Left lung (tissue), 10 donors: ENCODE data around the gene DCTN3. TPM values are rescaled to one million over a fixed set of nuclear protein-coding genes. Genes with fewer than 3 reads are reported as not detected.
A peak's percentile ranks its signal among the peaks of the same experiment; 100 is the strongest.
"Not testable (repeated sequence)": the region's sequence is repeated elsewhere in the genome, so short reads cannot be mapped to it uniquely, and the experiment has no call there.

Source experiments
- ATAC-seq: fragments of 200-7000 bp; cut with Tn5 transposase; one replicate; pipeline ENCODE4 v1.9.1; 2020; ENCODE audit warnings: moderate library complexity
- DNase-seq, 4 donors: peaks; one replicate each; pipeline ENCODE4 v3.0.0-alpha.2; 2013 to 2020
- H3K27ac ChIP-seq, 2 donors: fragments of 200-600 bp; sonication (generic) in 1 of 2; one replicate each; pipeline versions ENCODE4 v1.5.0 to v1.8.0; 2020 to 2021
- H3K27me3 ChIP-seq, 2 donors: fragments of 200-600 bp; sonication (generic) in 1 of 2; one replicate each; pipeline versions ENCODE4 v1.5.0 to v1.8.0; 2020 to 2021
- H3K36me3 ChIP-seq, 2 donors: fragments of 200-600 bp; sonication (generic) in 1 of 2; one replicate each; pipeline versions ENCODE4 v1.5.0 to v1.8.0; 2020 to 2021
- H3K4me1 ChIP-seq, 2 donors: fragments of 200-600 bp; one replicate each; pipeline ENCODE4 v1.8.0; 2021
- H3K4me3 ChIP-seq, 2 donors: fragments of 200-600 bp; sonication (generic) in 1 of 2; one replicate each; pipeline versions ENCODE4 v1.5.0 to v1.8.0; 2020 to 2021; ENCODE audit warnings: mild to moderate bottlenecking in 1 of 2
- H3K9me3 ChIP-seq, 2 donors: fragments of 200-600 bp; sonication (generic) in 1 of 2; one replicate each; pipeline versions ENCODE4 v1.5.0 to v1.8.0; 2020 to 2021
- CTCF ChIP-seq, 2 donors: fragments of 200-600 bp; sonication (generic) in 1 of 2; IDR thresholded peaks; one replicate each; pipeline versions ENCODE4 v1.5.0 to v1.8.0; 2021; ENCODE audit warnings: antibody characterized with exemption in 2 of 2
- intact Hi-C, 2 donors: fragments of 100-400 bp; cut with DNase I; formaldehyde crosslinking; loops; one replicate each; pipeline versions ENCODE4 v1.11.2 to v1.14.2; 2022
- polyA plus RNA-seq, 6 donors: library from polyadenylated mRNA; unstranded; fragments of 120-200 nt; gene quantifications; one replicate each; pipeline ENCODE4 v1.2.1, GENCODE V29; 2013; ENCODE audit not compliant: insufficient read length in 6 of 6
- total RNA-seq, 2 donors: library from RNA; stranded (reverse); fragmentation: NEBNext Ultra II Directional; extraction: Animal tissue kit (Norgen Biotek cat#: 25700); gene quantifications; one replicate each; pipeline ENCODE4 v1.2.1, GENCODE V29; 2021
- donor health status: DM: no; HTN: yes; CAD: no.
- donor health status: DM: no; HTN: no; CAD: no.

Gene DCTN3
- total and polyA plus RNA-seq, 8 donors: 69.8 to 111 (median 91.4) TPM

GRCh38 chr9:34647084-34647403 is 26.7 kb upstream of the DCTN3 start:
- peak; percentile 5 for ATAC-seq
- peaks cover 10 to 35% of the 10 kb centered on the region in 2 donors for H3K4me1 ChIP-seq

GRCh38 chr9:34646211-34647083 is 26.2 kb upstream of the DCTN3 start, which contains the start of gene GALT:
TSS of gene GALT (plus strand) at chr9:34646675. CDS start at chr9:34646705, 30 bp downstream.
- peak within 1 kb of the TSS; percentile 78 to 81 for H3K4me3 ChIP-seq
- intact Hi-C loops: no loop called here
- ATAC-seq (peak; percentile 96), DNase-seq (peak; percentile 83 to 99 (median 94))
- peaks cover 9 to 29% of the 10 kb centered on the region in 2 donors for H3K4me1 ChIP-seq
- peaks cover 0 to 22% of the 10 kb centered on the region in 2 donors for H3K36me3 ChIP-seq
- no peaks in the 10 kb centered on the region for H3K27me3 ChIP-seq
- H3K9me3 ChIP-seq: no peaks in the 10 kb centered on the region
- peak; percentile 27 to 43 for TF ChIP-seq CTCF (IDR thresholded peaks at IDR 0.05)
- peak within 1 kb of the TSS; percentile 87 for H3K27ac ChIP-seq

More at GRCh38 chr9:34647084-34647403, 26.7 kb upstream of the DCTN3 start:
- TF ChIP-seq CTCF (IDR thresholded peaks at IDR 0.05): no peak
- peak overlapping the region; percentile 87 for H3K27ac ChIP-seq
- no peak for DNase-seq
- H3K27me3 ChIP-seq: no peaks in the 10 kb centered on the region
- intact Hi-C loops: no loop called here
- H3K9me3 ChIP-seq: no peaks in the 10 kb centered on the region
- H3K4me3 ChIP-seq: peak overlapping the region; percentile 78 to 81
- peaks cover 0 to 22% of the 10 kb centered on the region in 2 donors for H3K36me3 ChIP-seq

- Histone ChIP-seq H3K4me1 (peaks cover 9 to 24% of the 10 kb centered on the region in 2 donors), H3K27ac (no peak overlapping the region), H3K36me3 (peaks cover 0 to 17% of the 10 kb centered on the region in 2 donors), H3K9me3 (no peaks in the 10 kb centered on the region), H3K27me3 (no peaks in the 10 kb centered on the region), H3K4me3 (no peak overlapping the region)
- DNase-seq (no peak), ATAC-seq (no peak)
- no peak for TF ChIP-seq CTCF (IDR thresholded peaks at IDR 0.05)
- intact Hi-C loops: no loop called here
Observed at GRCh38 chr9:34644766-34645314, 24.5 kb upstream of the DCTN3 start.

- no peak for TF ChIP-seq CTCF (IDR thresholded peaks at IDR 0.05)
- intact Hi-C loops: no loop called here
- H3K27me3 ChIP-seq: no peaks in the 10 kb centered on the region
- H3K27ac ChIP-seq: no peak overlapping the region
- H3K4me3 ChIP-seq: no peak overlapping the region
- DNase-seq: no peak
- no peaks in the 10 kb centered on the region for H3K36me3 ChIP-seq
- no peaks in the 10 kb centered on the region for H3K9me3 ChIP-seq
- peaks cover 13 to 25% of the 10 kb centered on the region in 2 donors for H3K4me1 ChIP-seq
- no peak for ATAC-seq
Observed at GRCh38 chr9:34642679-34643078, 22.4 kb upstream of the DCTN3 start.

GRCh38 chr9:34639322-34639721 is 19.0 kb upstream of the DCTN3 start:
- H3K27ac ChIP-seq, H3K9me3 ChIP-seq, ATAC-seq, intact Hi-C loops, H3K36me3 ChIP-seq, H3K27me3 ChIP-seq, DNase-seq, H3K4me3 ChIP-seq: not testable (repeated sequence)
- peaks cover 11 to 25% of the 10 kb centered on the region in 2 donors for H3K4me1 ChIP-seq
